T-helper 2 cell treated with Interferon-gamma antibody and Interleukin-4, amounts not matched to agents 100 ng/mL and 5 ng/mL, for 36 hours (primary cell): ENCODE data around the gene CD4. TPM values are rescaled to one million over a fixed set of nuclear protein-coding genes. Genes with fewer than 3 reads are reported as not detected.

Source experiments
- intact Hi-C: fragments of 100-400 bp; cut with micrococcal nuclease; formaldehyde crosslinking; loops from one replicate; pipeline ENCODE4 v1.15.1; 2023
- total RNA-seq: library from RNA; stranded (reverse); gene quantifications from 2 replicates; pipeline ENCODE4 v1.2.3, GENCODE V29; 2022

Gene CD4
- total RNA-seq, 1 donor from 2014 or later = 232 TPM

GRCh38 chr12:6840761-6841515, 51.6 kb downstream of the CD4 start, which contains the start of gene GNB3:
Gene GNB3 (plus strand): TSS chr12:6840925. CDS start chr12:6841288, 363 bp downstream.
- intact Hi-C loops = no loop called here

DNA sequence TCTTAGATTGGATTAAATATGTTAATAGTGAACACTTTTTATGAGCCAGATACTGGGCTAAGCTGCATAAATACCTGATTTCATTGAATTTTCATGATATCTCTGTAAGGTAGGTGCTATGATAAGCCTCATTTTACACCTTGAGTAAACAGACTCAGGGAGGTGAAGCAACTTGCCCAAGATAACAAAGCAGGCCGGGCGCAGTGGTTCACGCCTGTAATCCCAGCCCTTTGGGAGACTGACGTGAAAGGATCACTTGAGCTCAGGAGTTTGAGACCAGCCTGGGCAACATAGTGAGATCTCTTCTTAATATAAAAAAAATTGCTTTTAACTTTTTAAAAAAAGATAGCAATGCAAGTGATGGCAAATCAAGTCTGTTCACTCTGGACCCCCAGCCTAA, 52.7 kb downstream of the CD4 start:
- intact Hi-C loops = no loop called here

DNA sequence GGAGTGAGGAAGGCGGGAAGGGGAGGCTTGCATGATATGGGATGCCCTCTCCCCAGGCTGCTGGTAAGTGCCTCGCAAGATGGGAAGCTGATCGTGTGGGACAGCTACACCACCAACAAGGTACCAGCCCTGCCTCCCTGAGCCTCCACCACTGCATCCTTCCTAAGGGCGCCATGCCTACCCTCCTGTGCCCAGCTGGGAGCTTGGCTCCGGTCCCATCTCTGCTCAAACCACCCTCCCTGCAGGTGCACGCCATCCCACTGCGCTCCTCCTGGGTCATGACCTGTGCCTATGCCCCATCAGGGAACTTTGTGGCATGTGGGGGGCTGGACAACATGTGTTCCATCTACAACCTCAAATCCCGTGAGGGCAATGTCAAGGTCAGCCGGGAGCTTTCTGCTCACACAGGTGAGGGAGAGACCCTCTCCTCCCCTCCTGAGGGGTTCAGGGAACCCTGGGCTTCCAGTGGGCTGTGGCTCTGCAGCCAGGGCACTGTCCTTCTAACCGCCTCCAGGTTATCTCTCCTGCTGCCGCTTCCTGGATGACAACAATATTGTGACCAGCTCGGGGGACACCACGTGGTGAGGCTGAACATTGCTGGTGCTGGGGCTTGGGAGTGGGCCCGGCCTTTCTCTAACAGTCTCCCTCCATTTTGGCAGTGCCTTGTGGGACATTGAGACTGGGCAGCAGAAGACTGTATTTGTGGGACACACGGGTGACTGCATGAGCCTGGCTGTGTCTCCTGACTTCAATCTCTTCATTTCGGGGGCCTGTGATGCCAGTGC, 54.0 kb downstream of the CD4 start:
- intact Hi-C loops = no loop called here

GRCh38 chr12:6845395-6845794, 56.1 kb downstream of the CD4 start:
- intact Hi-C loops = no loop called here

DNA sequence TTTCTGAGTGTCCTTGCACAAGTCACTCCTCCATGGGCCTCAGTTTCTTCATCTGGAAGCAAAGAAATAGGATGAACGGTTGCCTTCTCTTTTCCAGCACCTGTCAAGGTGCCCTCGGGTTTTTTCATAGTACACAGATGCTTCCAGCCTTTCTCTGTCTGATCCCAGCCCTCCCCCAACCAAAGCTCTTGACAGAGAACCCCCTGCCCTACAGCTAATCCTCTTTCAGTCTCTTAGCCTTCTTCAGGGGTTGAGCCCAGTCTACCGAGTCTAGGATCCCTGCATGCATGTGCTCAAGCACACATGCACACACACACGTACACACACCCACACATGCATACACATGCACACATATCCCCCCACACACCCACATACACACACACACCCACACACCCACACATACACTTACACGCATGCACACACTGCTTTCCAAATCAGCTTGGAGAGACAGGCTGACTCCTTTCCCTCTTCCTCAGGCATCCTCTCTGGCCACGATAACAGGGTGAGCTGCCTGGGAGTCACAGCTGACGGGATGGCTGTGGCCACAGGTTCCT, 57.1 kb downstream of the CD4 start:
- intact Hi-C loops = no loop called here

GRCh38 chr12:6847676-6848075, 58.3 kb downstream of the CD4 start:
- intact Hi-C loops = no loop called here

- intact Hi-C loops = no loop called here
Observed at GRCh38 chr12:6849427-6849826, 60.1 kb downstream of the CD4 start.

- intact Hi-C loops = loop anchor here (5.0 kb wide), 2 partner anchors 283 to 358 kb away; partner anchors contain the start of genes MRPL51, NCAPD2 and NOP2
Observed at GRCh38 chr12:6849976-6850560, 60.7 kb downstream of the CD4 start.

DNA sequence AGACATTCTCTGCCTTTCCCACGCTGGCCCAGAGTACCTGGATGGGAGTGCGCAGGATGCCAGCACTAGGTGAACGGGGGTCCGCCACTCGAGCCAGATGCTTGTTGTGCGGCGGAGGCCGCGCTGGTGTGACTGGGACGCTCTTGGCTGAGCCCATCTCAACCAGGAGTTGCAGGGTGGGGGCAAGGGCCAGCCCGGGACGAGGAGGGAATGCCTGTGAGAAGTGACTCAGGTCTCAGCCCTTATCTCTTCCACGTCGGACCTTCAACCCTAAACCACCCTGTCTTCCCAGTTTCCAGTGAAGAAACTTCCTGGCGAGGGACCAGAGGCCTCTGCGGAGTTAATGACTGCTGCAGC, 61.4 kb downstream of the CD4 start:
- intact Hi-C loops = loop anchor here (1.0 to 5.0 kb wide), 3 partner anchors 97 to 358 kb away; partner anchors contain the start of genes MLF2, MRPL51, NCAPD2 and NOP2

- intact Hi-C loops = loop anchor here (1.0 to 5.0 kb wide), 3 partner anchors 98 to 359 kb away; partner anchors contain the start of genes MLF2, MRPL51, NCAPD2 and NOP2
Observed at GRCh38 chr12:6851153-6851920, 62.0 kb downstream of the CD4 start, which contains the start of gene CDCA3. Gene CDCA3 (minus strand): TSS chr12:6851286. CDS start chr12:6850952, 334 bp downstream.

DNA sequence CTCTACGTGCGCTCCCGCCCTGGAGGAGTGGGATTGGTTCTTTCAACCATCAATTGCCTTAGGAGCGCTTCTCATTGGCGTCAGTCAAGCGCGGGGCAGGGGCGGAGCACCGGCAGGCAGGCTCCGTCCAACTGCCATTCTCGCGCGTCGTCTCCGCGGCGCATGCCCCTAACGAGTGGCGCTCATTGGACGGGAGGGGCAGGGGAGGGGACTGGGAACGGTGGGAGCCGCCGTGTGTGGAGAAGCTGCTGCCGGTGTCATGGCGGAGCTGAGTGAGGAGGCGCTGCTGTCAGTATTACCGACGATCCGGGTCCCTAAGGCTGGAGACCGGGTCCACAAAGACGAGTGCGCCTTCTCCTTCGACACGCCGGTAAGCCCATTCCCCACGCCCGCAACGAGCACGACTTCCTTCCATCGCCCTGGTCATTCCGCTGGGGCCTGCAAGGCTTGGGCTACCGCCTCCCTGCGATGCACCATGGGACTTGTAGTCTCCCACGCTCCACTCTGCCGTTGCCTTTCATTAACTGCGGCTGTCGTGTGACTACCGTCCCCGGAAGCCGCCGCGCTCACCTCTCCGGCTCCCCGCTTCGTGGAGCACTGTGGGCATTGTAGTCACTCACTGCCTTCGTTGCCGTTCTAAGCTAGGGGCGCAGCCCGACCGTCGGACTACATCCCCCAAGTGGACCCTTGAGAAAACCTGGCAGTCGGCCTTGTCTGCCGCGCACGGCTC, 62.8 kb downstream of the CD4 start, which contains the start of gene USP5:
USP5 (plus strand) TSS at position 230 of the 730 bp plus-strand sequence; CDS start at position 260, 30 bp downstream.
- intact Hi-C loops = loop anchor here (1.0 to 5.0 kb wide), 15 partner anchors 15 to 360 kb away; partner anchors contain the start of genes CHD4, COPS7A, EMG1 and GAPDH

GRCh38 chr12:6852651-6853354, 63.5 kb downstream of the CD4 start:
- intact Hi-C loops = loop anchor here (1.0 to 5.0 kb wide), 14 partner anchors 14 to 361 kb away; partner anchors contain the start of genes CHD4, COPS7A, EMG1 and GAPDH

DNA sequence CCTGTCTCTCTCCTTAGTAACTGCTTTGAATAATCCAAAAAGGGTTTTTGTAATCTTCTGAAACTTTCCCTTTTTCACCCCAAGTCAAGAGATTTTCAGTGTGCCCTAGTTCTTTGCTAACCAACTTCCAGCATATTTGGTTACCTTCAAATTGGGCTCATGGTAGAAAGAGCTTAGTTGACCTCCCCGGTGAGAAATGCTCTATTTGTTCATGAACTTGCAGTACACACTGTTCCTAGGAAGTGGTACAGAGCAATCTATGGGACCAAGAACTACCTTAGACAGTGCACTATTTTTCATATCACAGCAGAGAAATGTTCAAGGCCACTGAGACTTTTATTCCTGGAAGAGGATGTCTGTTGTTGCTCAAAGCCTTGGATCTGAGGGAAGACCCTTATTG, 64.3 kb downstream of the CD4 start:
- intact Hi-C loops = loop anchor here (5.0 kb wide), 2 partner anchors 286 to 361 kb away; partner anchors contain the start of genes MRPL51, NCAPD2 and NOP2

GRCh38 chr12:6854036-6854435, 64.7 kb downstream of the CD4 start:
- intact Hi-C loops = loop anchor here (5.0 kb wide), 2 partner anchors 287 to 362 kb away; partner anchors contain the start of genes MRPL51, NCAPD2 and NOP2

DNA sequence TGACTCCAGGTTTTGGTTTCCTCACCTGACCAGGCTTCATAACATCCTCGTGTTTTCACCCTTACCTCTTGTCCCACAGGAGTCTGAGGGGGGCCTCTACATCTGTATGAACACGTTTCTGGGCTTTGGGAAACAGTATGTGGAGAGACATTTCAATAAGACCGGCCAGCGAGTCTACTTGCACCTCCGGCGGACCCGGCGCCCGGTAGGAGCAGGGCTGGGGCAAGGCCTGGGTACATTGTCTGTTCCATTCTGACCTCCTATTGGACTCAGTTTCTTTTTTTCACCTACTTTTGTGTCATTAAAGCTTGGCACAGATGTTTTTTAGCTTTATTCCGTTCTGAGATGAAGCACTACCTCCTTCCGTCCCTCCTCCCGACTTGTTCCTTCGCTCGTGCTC, 66.0 kb downstream of the CD4 start:
- intact Hi-C loops = no loop called here

DNA sequence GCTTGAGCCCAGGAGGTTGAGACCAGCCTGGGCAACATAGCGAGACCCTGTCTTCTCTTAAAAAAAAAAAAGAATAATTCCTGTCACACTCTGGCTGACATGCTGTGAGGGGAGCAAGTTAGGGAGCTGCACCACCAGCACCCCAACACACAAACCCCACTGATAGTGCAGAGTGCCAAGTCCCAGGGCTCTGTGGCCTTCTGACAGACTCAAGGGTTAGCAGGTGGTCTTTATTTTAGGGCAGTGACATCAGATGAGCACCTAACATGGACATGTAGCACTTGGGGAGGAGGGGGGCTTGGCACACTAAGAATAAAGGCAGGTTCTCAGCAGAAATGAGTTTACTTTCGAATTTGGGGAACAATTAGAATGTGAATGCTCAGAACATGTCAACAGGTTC, 69.5 kb downstream of the CD4 start:
- intact Hi-C loops = no loop called here

- intact Hi-C loops = no loop called here
Observed at GRCh38 chr12:6860116-6860515, 70.8 kb downstream of the CD4 start.

DNA sequence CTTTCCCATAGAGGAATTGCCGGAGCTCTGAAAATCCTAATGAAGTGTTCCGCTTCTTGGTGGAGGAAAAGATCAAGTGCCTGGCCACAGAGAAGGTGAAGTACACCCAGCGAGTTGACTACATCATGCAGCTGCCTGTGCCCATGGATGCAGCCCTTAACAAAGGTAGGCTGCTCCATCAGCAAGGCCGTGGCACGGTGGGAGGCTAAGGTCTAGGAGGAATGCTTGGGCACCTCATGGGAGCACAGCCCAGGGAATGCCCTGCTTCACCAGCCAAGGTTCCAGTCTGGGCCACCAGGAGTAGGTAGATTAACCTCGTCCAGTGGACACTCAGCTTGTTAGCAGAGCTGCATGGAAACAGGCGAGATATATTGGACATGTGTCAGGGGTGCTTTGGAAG, 71.6 kb downstream of the CD4 start:
- intact Hi-C loops = no loop called here

GRCh38 chr12:6861391-6861790, 72.1 kb downstream of the CD4 start:
- intact Hi-C loops = no loop called here
